HCT116 (cell line): ENCODE results near the gene KCNK10. TPM values are rescaled to one million over a fixed set of nuclear protein-coding genes. Genes with fewer than 3 reads are reported as not detected.

ENCODE experiments used
- ATAC-seq: fragments of 200-7000 bp; cut with Tn5 transposase; 2 replicates; pipeline ENCODE4 v1.9.1; 2020; ENCODE audit warnings: mild to moderate bottlenecking, moderate library complexity
- BruUV-seq: library from RNA; stranded (reverse); fragments of 400-500 nt; replicated peaks from 2 replicates; lab custom pipeline; 2021; lab: Mats Ljungman, UMichigan
- CTCF ChIA-PET: fragments of 300-600 bp; sonication (Branson Sonifier 250); formaldehyde crosslinking; loops from one replicate; lab custom pipeline; 2021; ENCODE audit warnings: antibody characterized with exemption; lab: Charles Lee
- POLR2A ChIA-PET: fragments of 300-600, 350-600 bp; sonication (Branson Sonifier 250); formaldehyde crosslinking; loops from one replicate; lab custom pipeline; 2021; ENCODE audit warnings: antibody characterized with exemption; lab: Charles Lee
- RAD21 ChIA-PET, 2 experiments: fragments of 300-600 bp; sonication (Branson Sonifier 250); formaldehyde crosslinking; loops; one replicate each; lab custom pipeline; 2023; ENCODE audit warnings: low total read pairs in 2 of 2; ENCODE audit not compliant: uncharacterized antibody in 2 of 2, unreplicated experiment in 2 of 2, low non-redundant PET in 1 of 2; lab: Charles Lee
- DNase-seq: peaks from one replicate; pipeline ENCODE4 v3.0.0-alpha.2; 2010; ENCODE audit warnings: low read depth, low spot score
- H2AFZ ChIP-seq: fragments of 200-600 bp; shearing (Covaris generic), sonication (generic); 2 replicates; pipeline ENCODE4 v1.6.1; 2017; ENCODE audit warnings: low read depth, mixed run types, mixed read lengths, antibody characterized with exemption, low read length; ENCODE audit not compliant: poor library complexity, severe bottlenecking
- H3K27ac ChIP-seq: 2 replicates; pipeline ENCODE4 v1.5.1; 2012; ENCODE audit warnings: low read depth, low read length
- H3K27me3 ChIP-seq: fragments of 200-600 bp; sonication (generic); 2 replicates; pipeline ENCODE4 v1.6.1; 2016; ENCODE audit warnings: mixed run types, low read length, mixed read lengths; ENCODE audit not compliant: insufficient read depth
- H3K36me3 ChIP-seq, 2 experiments: fragments of 200-500 bp in 1 of 2; fragments of 200-600 bp in 1 of 2; sonication (Bioruptor generic) in 1 of 2; sonication (generic) in 1 of 2; 2 replicates each; pipeline versions ENCODE4 v1.5.1 to v1.6.1; 2014 to 2016; ENCODE audit warnings: low read length in 2 of 2, inconsistent platforms in 1 of 2, mixed read lengths in 1 of 2, mixed run types in 1 of 2; ENCODE audit not compliant: insufficient read depth in 2 of 2, control insufficient read depth in 1 of 2
- H3K4me1 ChIP-seq, 2 experiments: fragments of 200-600 bp in 1 of 2; sonication (generic) in 1 of 2; 2 replicates each; pipeline versions ENCODE4 v1.5.1 to v1.6.1; 2012 to 2017; ENCODE audit warnings: low read length in 2 of 2, inconsistent platforms in 1 of 2, mild to moderate bottlenecking in 1 of 2, mixed read lengths in 1 of 2, mixed run types in 1 of 2, moderate library complexity in 1 of 2; ENCODE audit not compliant: insufficient read depth in 2 of 2, control insufficient read depth in 1 of 2
- H3K4me2 ChIP-seq: fragments of 200-600 bp; sonication (generic); 2 replicates; pipeline ENCODE4 v1.6.1; 2017; ENCODE audit warnings: mixed run types, low read length, mixed read lengths
- H3K4me3 ChIP-seq, 2 experiments: fragments of 200-600 bp in 1 of 2; sonication (generic) in 1 of 2; replicated peaks in 1 of 2; 2 replicates each; pipeline ENCODE4 v1.5.1; 2011 to 2016; ENCODE audit warnings: low read length in 2 of 2, control low read depth in 1 of 2, low read depth in 1 of 2, mild to moderate bottlenecking in 1 of 2, mixed read lengths in 1 of 2, mixed run types in 1 of 2
- H3K79me2 ChIP-seq: fragments of 200-600 bp; sonication (generic); 2 replicates; pipeline ENCODE4 v1.6.1; 2017; ENCODE audit warnings: mild to moderate bottlenecking, mixed run types, low read length, moderate library complexity, mixed read lengths; ENCODE audit not compliant: insufficient read depth
- H3K9ac ChIP-seq: fragments of 200-600 bp; sonication (generic); 2 replicates; pipeline ENCODE4 v1.6.1; 2016; ENCODE audit warnings: low read length, mixed read lengths
- H3K9me2 ChIP-seq: fragments of 200-600 bp; sonication (generic), shearing (Covaris generic); 2 replicates; pipeline ENCODE4 v1.6.1; 2017; ENCODE audit warnings: mixed run types, mild to moderate bottlenecking, moderate library complexity; ENCODE audit not compliant: insufficient read depth
- H3K9me3 ChIP-seq, 2 experiments: fragments of 200-500 bp in 1 of 2; fragments of 200-600 bp in 1 of 2; sonication (Bioruptor generic) in 1 of 2; sonication (generic) in 1 of 2; 2 replicates each; pipeline ENCODE4 v1.6.1; 2014 to 2017; ENCODE audit warnings: low read length in 2 of 2, mixed read lengths in 2 of 2, inconsistent platforms in 1 of 2, low read depth in 1 of 2, mild to moderate bottlenecking in 1 of 2, mixed run types in 1 of 2, moderate library complexity in 1 of 2; ENCODE audit not compliant: control insufficient read depth in 1 of 2, insufficient read depth in 1 of 2
- H4K20me1 ChIP-seq: fragments of 200-600 bp; sonication (generic), shearing (Covaris generic); 2 replicates; pipeline ENCODE4 v1.6.1; 2017; ENCODE audit warnings: mixed run types, mild to moderate bottlenecking, moderate library complexity; ENCODE audit not compliant: insufficient read depth
- ATF3 ChIP-seq: IDR thresholded peaks from 2 replicates; pipeline ENCODE4 v1.6.1; 2012
- CEBPB ChIP-seq: IDR thresholded peaks from 2 replicates; pipeline ENCODE4 v1.6.1; 2012; ENCODE audit warnings: low read depth
- EGR1 ChIP-seq: IDR thresholded peaks from 2 replicates; pipeline ENCODE4 v1.6.1; 2012; ENCODE audit warnings: low read depth
- ELF1 ChIP-seq: IDR thresholded peaks from 2 replicates; pipeline ENCODE4 v1.6.1; 2012; ENCODE audit warnings: low read depth, borderline replicate concordance
- EZH2 ChIP-seq: fragments of 200-600 bp; sonication (generic); IDR thresholded peaks from 2 replicates; pipeline ENCODE4 v1.6.1; 2017; ENCODE audit warnings: antibody characterized with exemption, mixed run types
- FOSL1 ChIP-seq: IDR thresholded peaks from 2 replicates; pipeline ENCODE4 v1.6.1; 2012; ENCODE audit warnings: low read depth
- JUND ChIP-seq: IDR thresholded peaks from 2 replicates; pipeline ENCODE4 v1.6.1; 2012
- POLR2A ChIP-seq: IDR thresholded peaks from 2 replicates; pipeline ENCODE4 v1.7.0; 2011; ENCODE audit warnings: borderline replicate concordance; ENCODE audit not compliant: insufficient read depth, insufficient read length; ENCODE audit errors: extremely low read depth
- POLR2AphosphoS5 ChIP-seq: IDR thresholded peaks from 2 replicates; pipeline ENCODE4 v1.6.1; 2011; ENCODE audit warnings: mild to moderate bottlenecking, low read depth, low read length, moderate library complexity
- RAD21 ChIP-seq: IDR thresholded peaks from 2 replicates; pipeline ENCODE4 v1.6.1; 2012; ENCODE audit warnings: low read depth, mild to moderate bottlenecking
- SIN3A ChIP-seq: IDR thresholded peaks from 2 replicates; pipeline ENCODE4 v1.6.1; 2012; ENCODE audit warnings: low read depth
- YY1 ChIP-seq: IDR thresholded peaks from 2 replicates; pipeline ENCODE4 v1.6.1; 2011; ENCODE audit warnings: low read length, low read depth, moderate library complexity, mild to moderate bottlenecking; ENCODE audit not compliant: insufficient replicate concordance; ENCODE audit errors: extremely low read depth
- ZFX ChIP-seq: fragments of 450-650 bp; IDR thresholded peaks from 2 replicates; pipeline ENCODE4 v1.6.1; 2017
- ZNF274 ChIP-seq: fragments of 200-500 bp; sonication (Bioruptor generic); IDR thresholded peaks from 2 replicates; pipeline ENCODE4 v1.6.1; 2014; ENCODE audit warnings: mild to moderate bottlenecking, low read depth, low read length, inconsistent platforms
- intact Hi-C: fragments of 100-400 bp; cut with micrococcal nuclease; formaldehyde crosslinking; loops from 2 replicates; pipeline ENCODE4 v1.10.0; 2022
- total RNA-seq: library from RNA; stranded (reverse); gene quantifications from one replicate; pipeline ENCODE4 v1.2.1, GENCODE V29; 2021; ENCODE audit not compliant: unreplicated experiment

Gene KCNK10
- total RNA-seq, 1 experiment from 2014 or later = not detected

GRCh38 chr14:88346048-88346639 is 23.1 kb upstream of the KCNK10 start:
- Histone ChIP-seq H3K27me3 (peaks cover 8% of the 10 kb centered on the region; the same call in 1 of the 2 replicates), H3K4me3 (no peak overlapping the region), H2AFZ (no peak overlapping the region), H3K79me2 (no peaks in the 10 kb centered on the region), H3K4me1 (no peaks in the 10 kb centered on the region), H4K20me1 (no peaks in the 10 kb centered on the region), H3K36me3 (no peaks in the 10 kb centered on the region), H3K27ac (no peak overlapping the region), H3K9me2 (no peaks in the 10 kb centered on the region), H3K9ac (no peak overlapping the region), H3K4me2 (no peak overlapping the region), H3K9me3 (no peaks in the 10 kb centered on the region)
- DNase-seq = no peak
- no peak for TF ChIP-seq POLR2AphosphoS5
- TF ChIP-seq RAD21 = no peak
- no peak for TF ChIP-seq EGR1
- no peak for TF ChIP-seq SIN3A
- no peak for TF ChIP-seq ZNF274
- TF ChIP-seq JUND = no peak
- TF ChIP-seq CEBPB = no peak
- TF ChIP-seq FOSL1 = no peak
- TF ChIP-seq ATF3 = no peak
- TF ChIP-seq EZH2 = no peak
- no peak for TF ChIP-seq ZFX
- ChIA-PET POLR2A (no interaction called here), CTCF (no interaction called here), RAD21 (no interaction called here)
- ATAC-seq = peak; percentile 40
- no TSS peak for BruUV-seq
- intact Hi-C loops = no loop called here

- RAD21 ChIA-PET = no interaction called here
- Histone ChIP-seq H3K9me3 (no peaks in the 10 kb centered on the region), H3K27me3 (0 out of 2 replicates have a peak, but pooled peaks cover 5% of the 10 kb centered on the region), H3K9ac (no peak overlapping the region), H3K79me2 (no peaks in the 10 kb centered on the region), H3K36me3 (no peaks in the 10 kb centered on the region), H3K4me2 (no peak overlapping the region), H3K4me1 (no peaks in the 10 kb centered on the region), H4K20me1 (no peaks in the 10 kb centered on the region), H3K27ac (no peak overlapping the region), H3K4me3 (no peak overlapping the region), H3K9me2 (no peaks in the 10 kb centered on the region), H2AFZ (no peak overlapping the region)
- intact Hi-C loops = no loop called here
- POLR2A ChIA-PET = no interaction called here
- TF ChIP-seq YY1 (no peak), POLR2A (no peak), ELF1 (no peak), POLR2AphosphoS5 (no peak)
- no peak for ATAC-seq
- DNase-seq = no peak
- CTCF ChIA-PET = no interaction called here
- BruUV-seq = no TSS peak
These were observed 19.9 kb upstream of the KCNK10 start for GRCh38 chr14:88342980-88343379.
